Measurements from ENCODE around the gene PLCG2. TPM values are rescaled to one million over a fixed set of nuclear protein-coding genes. Genes with fewer than 3 reads are reported as not detected.
"Not testable (repeated sequence)": the region's sequence is repeated elsewhere in the genome, so short reads cannot be mapped to it uniquely, and the experiment has no call there.

The PLCG2 gene
- total RNA-seq, 1 donor from 2014 or later, result 47.6 TPM

GRCh38 chr16:81799138-81799504 lies 20.0 kb downstream of the PLCG2 start:
- H3K4me1 ChIP-seq, result peaks cover 12% of the 10 kb centered on the region
- DNase-seq (no peak), ATAC-seq (no peak)
- H3K27ac ChIP-seq, result no peak overlapping the region
- no peak overlapping the region for H3K4me3 ChIP-seq
- no peaks in the 10 kb centered on the region for H3K9me3 ChIP-seq
- H3K27me3 ChIP-seq, result no peaks in the 10 kb centered on the region
- no peaks in the 10 kb centered on the region for H3K36me3 ChIP-seq
- intact Hi-C loops (cut with DNase I), result no loop called here
- TF ChIP-seq CTCF (IDR thresholded peaks at IDR 0.05), result no peak

- H3K27me3 ChIP-seq; intact Hi-C loops (cut with DNase I); ATAC-seq; H3K27ac ChIP-seq; H3K9me3 ChIP-seq; H3K4me1 ChIP-seq; H3K4me3 ChIP-seq; H3K36me3 ChIP-seq; DNase-seq: not testable (repeated sequence)
These were observed 22.6 kb downstream of the PLCG2 start for GRCh38 chr16:81801724-81802123.

- Histone ChIP-seq H3K36me3 (no peaks in the 10 kb centered on the region), H3K4me1 (peaks cover 9% of the 10 kb centered on the region), H3K9me3 (no peaks in the 10 kb centered on the region), H3K27me3 (no peaks in the 10 kb centered on the region), H3K27ac (no peak overlapping the region), H3K4me3 (no peak overlapping the region)
- intact Hi-C loops (cut with DNase I), result no loop called here
- ATAC-seq (no peak), DNase-seq (no peak)
- no peak for TF ChIP-seq CTCF (IDR thresholded peaks at IDR 0.05)
These were observed 24.2 kb downstream of the PLCG2 start for GRCh38 chr16:81803332-81803731.

GRCh38 chr16:81804134-81804610 lies 25.1 kb downstream of the PLCG2 start:
- DNase-seq (no peak), ATAC-seq (no peak)
- intact Hi-C loops (cut with DNase I), result no loop called here
- H3K4me1 ChIP-seq, result peaks cover 1% of the 10 kb centered on the region
- TF ChIP-seq CTCF (IDR thresholded peaks at IDR 0.05), result no peak
- no peaks in the 10 kb centered on the region for H3K36me3 ChIP-seq
- no peaks in the 10 kb centered on the region for H3K9me3 ChIP-seq
- no peak overlapping the region for H3K4me3 ChIP-seq
- H3K27ac ChIP-seq, result no peak overlapping the region
- H3K27me3 ChIP-seq, result no peaks in the 10 kb centered on the region

- no peak for TF ChIP-seq CTCF (IDR thresholded peaks at IDR 0.05)
- H3K4me1 ChIP-seq, result no peaks in the 10 kb centered on the region
- no peak overlapping the region for H3K27ac ChIP-seq
- intact Hi-C loops (cut with DNase I), result no loop called here
- ATAC-seq (no peak), DNase-seq (no peak)
- H3K27me3 ChIP-seq, result no peaks in the 10 kb centered on the region
- no peak overlapping the region for H3K4me3 ChIP-seq
- H3K36me3 ChIP-seq, result no peaks in the 10 kb centered on the region
- no peaks in the 10 kb centered on the region for H3K9me3 ChIP-seq
These were observed 27.6 kb downstream of the PLCG2 start for GRCh38 chr16:81806696-81807095.

- no peaks in the 10 kb centered on the region for H3K27me3 ChIP-seq
- H3K4me1 ChIP-seq, result no peaks in the 10 kb centered on the region
- intact Hi-C loops (cut with DNase I), result no loop called here
- H3K4me3 ChIP-seq, result no peak overlapping the region
- TF ChIP-seq CTCF (IDR thresholded peaks at IDR 0.05), result no peak
- ATAC-seq, result no peak
- no peaks in the 10 kb centered on the region for H3K9me3 ChIP-seq
- no peak for DNase-seq
- no peak overlapping the region for H3K27ac ChIP-seq
- H3K36me3 ChIP-seq, result no peaks in the 10 kb centered on the region
These were observed 28.8 kb downstream of the PLCG2 start for GRCh38 chr16:81807767-81808358.

Measured in upper lobe of right lung (tissue), 1 donor.